ENCODE results near the gene SLC25A36.

DNA sequence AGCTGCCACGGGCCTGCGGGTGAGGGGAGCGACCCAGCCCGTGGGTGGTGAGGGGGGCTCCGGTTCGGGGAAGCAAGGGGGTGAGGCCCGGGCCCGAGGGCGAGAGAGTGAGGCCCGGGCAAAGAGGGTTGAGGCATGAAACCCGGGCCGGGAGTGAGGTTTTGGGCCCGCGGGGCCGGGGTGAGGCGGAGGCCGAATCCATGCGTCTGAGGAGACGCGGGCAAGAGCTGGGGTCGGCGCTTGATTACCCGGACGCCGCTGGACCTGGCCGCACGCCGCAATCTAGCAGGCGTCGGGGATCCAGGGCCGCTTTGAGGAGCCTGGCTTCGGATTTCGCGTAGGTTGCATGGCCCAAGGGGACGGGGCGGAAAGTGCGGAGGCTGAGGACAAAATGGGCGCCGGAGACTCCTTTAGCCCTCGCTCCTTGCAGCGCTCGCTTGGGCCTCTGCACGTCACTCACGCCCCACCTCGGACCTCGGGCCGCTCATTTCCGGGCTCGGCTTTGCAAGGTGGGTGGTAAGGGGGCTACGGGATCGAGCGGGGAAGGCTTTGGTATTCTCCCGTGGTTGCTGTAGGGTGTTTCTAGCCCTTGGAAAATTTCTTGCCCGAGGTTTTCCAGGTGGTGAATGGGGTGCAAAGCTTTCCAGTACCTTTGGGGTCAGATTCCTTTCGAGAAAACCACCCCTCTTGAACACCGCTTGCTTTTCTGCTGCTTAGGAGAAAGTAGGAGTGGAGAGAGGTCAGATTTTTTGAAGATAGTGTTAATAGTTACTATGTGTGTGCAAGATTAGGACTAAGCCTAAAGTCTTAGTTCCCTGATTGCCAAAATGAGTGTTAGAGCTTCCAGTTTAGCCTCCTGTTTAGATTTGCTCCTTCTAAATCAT, 827 bp downstream of the SLC25A36 start:
- TF ChIP-seq, protein P1, sequence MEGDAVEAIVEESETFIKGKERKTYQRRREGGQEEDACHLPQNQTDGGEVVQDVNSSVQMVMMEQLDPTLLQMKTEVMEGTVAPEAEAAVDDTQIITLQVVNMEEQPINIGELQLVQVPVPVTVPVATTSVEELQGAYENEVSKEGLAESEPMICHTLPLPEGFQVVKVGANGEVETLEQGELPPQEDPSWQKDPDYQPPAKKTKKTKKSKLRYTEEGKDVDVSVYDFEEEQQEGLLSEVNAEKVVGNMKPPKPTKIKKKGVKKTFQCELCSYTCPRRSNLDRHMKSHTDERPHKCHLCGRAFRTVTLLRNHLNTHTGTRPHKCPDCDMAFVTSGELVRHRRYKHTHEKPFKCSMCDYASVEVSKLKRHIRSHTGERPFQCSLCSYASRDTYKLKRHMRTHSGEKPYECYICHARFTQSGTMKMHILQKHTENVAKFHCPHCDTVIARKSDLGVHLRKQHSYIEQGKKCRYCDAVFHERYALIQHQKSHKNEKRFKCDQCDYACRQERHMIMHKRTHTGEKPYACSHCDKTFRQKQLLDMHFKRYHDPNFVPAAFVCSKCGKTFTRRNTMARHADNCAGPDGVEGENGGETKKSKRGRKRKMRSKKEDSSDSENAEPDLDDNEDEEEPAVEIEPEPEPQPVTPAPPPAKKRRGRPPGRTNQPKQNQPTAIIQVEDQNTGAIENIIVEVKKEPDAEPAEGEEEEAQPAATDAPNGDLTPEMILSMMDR (IDR thresholded peaks at IDR 0.05; ENCODE audit: low read depth, low read length), result no peak
- no peak for TF ChIP-seq EZH2phosphoT487 (IDR thresholded peaks at IDR 0.05; ENCODE audit: low read depth)

All from OCI-LY3 (cell line).